ENCODE data around the gene PNPLA5. TPM values are rescaled to one million over a fixed set of nuclear protein-coding genes. Genes with fewer than 3 reads are reported as not detected.

PNPLA5 gene
- total and polyA plus RNA-seq, 2 of the 13 experiments (the other 11 are each of a cell fraction or from before 2014, with no cell fraction given), result not detected

GRCh38 chr22:43867839-43868635 is 23.8 kb downstream of the PNPLA5 start (continued):
- no peak for TF ChIP-seq AHDC1 (CRISPR knock-in tag; IDR thresholded peaks at IDR 0.05; ENCODE audit: borderline replicate concordance)
- TF ChIP-seq ZNF12 (CRISPR knock-in tag; IDR thresholded peaks at IDR 0.05), result 0 out of 2 replicates have a peak, but pooled peaks have one; percentile 39
- TF ChIP-seq NR3C1 (CRISPR knock-in tag; IDR thresholded peaks at IDR 0.05), result no peak
- 0 out of 2 replicates have a peak, but pooled peaks have one; percentile 33 for TF ChIP-seq ATAD3A (CRISPR knock-in tag; IDR thresholded peaks at IDR 0.05)
- TF ChIP-seq ZNF354B (CRISPR knock-in tag; IDR thresholded peaks at IDR 0.05), result no peak
- TF ChIP-seq KLF16 (CRISPR knock-in tag; IDR thresholded peaks at IDR 0.05), result peak in 1 of 2 experiments; percentile 80; a peak in 1 of 4 replicates
- no peak for TF ChIP-seq ZNF772 (CRISPR knock-in tag; IDR thresholded peaks at IDR 0.05)
- TF ChIP-seq ZNF431 (CRISPR knock-in tag; IDR thresholded peaks at IDR 0.05; ENCODE audit: borderline replicate concordance, low read depth), result peak; percentile 75; the same call in 1 of the 2 replicates
- no peak for TF ChIP-seq PRPF4 (IDR thresholded peaks at IDR 0.05; ENCODE audit: low read depth, low read length, poor library complexity, severe bottlenecking)
- no peak for TF ChIP-seq PAX8 (CRISPR knock-in tag; IDR thresholded peaks at IDR 0.05; ENCODE audit: borderline replicate concordance)
- no peak for TF ChIP-seq CCAR2 (optimal IDR thresholded peaks at IDR 0.05; ENCODE audit: low read depth, low read length)
- no peak for TF ChIP-seq GLMP (CRISPR knock-in tag; IDR thresholded peaks at IDR 0.05; ENCODE audit: borderline replicate concordance)
- TF ChIP-seq GABPB1 (CRISPR knock-in tag; IDR thresholded peaks at IDR 0.05), result 0 out of 2 replicates have a peak, but pooled peaks have one; percentile 29
- no peak for TF ChIP-seq ZNF503 (CRISPR knock-in tag; IDR thresholded peaks at IDR 0.05)
- no peak for TF ChIP-seq ZFYVE20 (CRISPR knock-in tag; IDR thresholded peaks at IDR 0.05; ENCODE audit: borderline replicate concordance, low read depth)

Measured in HepG2 (cell line).